CD4-positive, alpha-beta T cell (primary cell): ENCODE measurements around the gene LSM6. TPM values are rescaled to one million over a fixed set of nuclear protein-coding genes. Genes with fewer than 3 reads are reported as not detected.

ENCODE experiments used
- ATAC-seq: fragments of 200-7000 bp; cut with Tn5 transposase; one replicate; pipeline ENCODE4 v1.10.0; 2022; ENCODE audit warnings: mild to moderate bottlenecking; ENCODE audit not compliant: poor library complexity
- CTCF ChIA-PET: fragments of 350-600 bp; sonication (Branson Sonifier 250); formaldehyde crosslinking; loops from one replicate; lab custom pipeline; 2021; ENCODE audit warnings: antibody characterized with exemption, inconsistent platforms; lab: Charles Lee
- POLR2A ChIA-PET: fragments of 350-600 bp; sonication (Branson Sonifier 250); formaldehyde crosslinking; loops from one replicate; lab custom pipeline; 2021; ENCODE audit warnings: antibody characterized with exemption, inconsistent platforms; lab: Charles Lee
- DNase-seq, 14 experiments: peaks; one replicate each; pipeline ENCODE4 v3.0.0-alpha.2; 2013 to 2020; ENCODE audit warnings: mixed read lengths in 2 of 14
- H3K27ac ChIP-seq, 2 donors: one replicate each; pipeline versions ENCODE4 v1.5.1 to v1.7.0; 2013; ENCODE audit warnings: low read length in 2 of 2, low read depth in 1 of 2, mild to moderate bottlenecking in 1 of 2
- H3K27me3 ChIP-seq, 2 experiments: 1 replicate in 1 of 2; 2 replicates in 1 of 2; pipeline versions ENCODE4 v1.6.1 to v1.7.0; 2013; ENCODE audit warnings: low read length in 2 of 2, control low read depth in 1 of 2, mild to moderate bottlenecking in 1 of 2, moderate library complexity in 1 of 2; ENCODE audit not compliant: insufficient read depth in 2 of 2, control insufficient read depth in 1 of 2
- H3K36me3 ChIP-seq: one replicate; pipeline ENCODE4 v1.6.1; 2013; ENCODE audit warnings: low read length, control low read depth; ENCODE audit not compliant: insufficient read depth
- H3K4me1 ChIP-seq: one replicate; pipeline ENCODE4 v1.6.1; 2013; ENCODE audit warnings: low read length, control low read depth; ENCODE audit not compliant: insufficient read depth
- H3K4me3 ChIP-seq: one replicate; pipeline ENCODE4 v1.5.1; 2013; ENCODE audit warnings: mild to moderate bottlenecking, low read length, moderate library complexity
- H3K9me3 ChIP-seq, 2 experiments: 1 replicate in 1 of 2; 2 replicates in 1 of 2; pipeline versions ENCODE4 v1.6.1 to v1.7.0; 2013; ENCODE audit warnings: low read length in 2 of 2, mild to moderate bottlenecking in 2 of 2, control low read depth in 1 of 2, moderate library complexity in 1 of 2; ENCODE audit not compliant: control insufficient read depth in 1 of 2, insufficient read depth in 1 of 2
- H3K27ac Mint-ChIP-seq: one replicate; pipeline ENCODE4 v1.8.0; 2020; ENCODE audit warnings: mixed read lengths
- H3K27me3 Mint-ChIP-seq: one replicate; pipeline ENCODE4 v1.8.0; 2021; ENCODE audit warnings: mixed read lengths
- H3K36me3 Mint-ChIP-seq: one replicate; pipeline ENCODE4 v1.8.0; 2021; ENCODE audit warnings: low read depth, mixed read lengths
- H3K4me1 Mint-ChIP-seq: one replicate; pipeline ENCODE4 v1.8.0; 2021; ENCODE audit warnings: low read depth, mixed read lengths
- H3K4me3 Mint-ChIP-seq: one replicate; pipeline ENCODE4 v1.8.0; 2020; ENCODE audit warnings: mild to moderate bottlenecking, mixed read lengths
- H3K9me3 Mint-ChIP-seq: one replicate; pipeline ENCODE4 v1.8.0; 2020; ENCODE audit warnings: mixed read lengths
- CTCF ChIP-seq: fragments of 200-600 bp; IDR thresholded peaks from one replicate; pipeline ENCODE4 v1.8.0; 2022; ENCODE audit warnings: antibody characterized with exemption, mild to moderate bottlenecking
- intact Hi-C, 2 experiments: fragments of 100-400 bp; cut with DNase I in 1 of 2; cut with micrococcal nuclease in 1 of 2; formaldehyde crosslinking; loops; one replicate each; pipeline versions ENCODE4 v1.15.1 to v1.9.0; 2023 to 2025; cut with DNase I, micrococcal nuclease
- total RNA-seq, 174 experiments: library from RNA in 2 of 174; stranded (reverse) in 2 of 174; gene quantifications; one replicate each; pipeline ENCODE4 v1.2.3 and lab custom pipeline; 2021 to 2026

The LSM6 gene
- total RNA-seq, 2 experiments from 2014 or later = 33.8 to 34.2 TPM

- Mint-ChIP-seq H3K4me3 (no peak overlapping the region), H3K36me3 (peaks cover 56% of the 10 kb centered on the region), H3K27me3 (no peaks in the 10 kb centered on the region), H3K27ac (no peak overlapping the region), H3K4me1 (no peaks in the 10 kb centered on the region), H3K9me3 (no peaks in the 10 kb centered on the region)
- Histone ChIP-seq H3K4me1 (no peaks in the 10 kb centered on the region), H3K36me3 (peaks cover 43% of the 10 kb centered on the region), H3K4me3 (no peak overlapping the region), H3K27me3 (no peaks in the 10 kb centered on the region), H3K27ac (no peak overlapping the region), H3K9me3 (no peaks in the 10 kb centered on the region)
- no peak for DNase-seq
- POLR2A ChIA-PET = no interaction called here
- intact Hi-C loops = no loop called here
- TF ChIP-seq CTCF = no peak
- CTCF ChIA-PET = no interaction called here
- no peak for ATAC-seq
Measured at GRCh38 chr4:146191766-146192458, 16.4 kb downstream of the LSM6 start.

GRCh38 chr4:146193628-146194027 lies 18.1 kb downstream of the LSM6 start:
- ChIA-PET CTCF (no interaction called here), POLR2A (no interaction called here)
- Histone ChIP-seq H3K36me3 (peaks cover 28% of the 10 kb centered on the region), H3K4me1 (no peaks in the 10 kb centered on the region), H3K9me3 (no peaks in the 10 kb centered on the region), H3K27ac (no peak overlapping the region), H3K27me3 (no peaks in the 10 kb centered on the region), H3K4me3 (no peak overlapping the region)
- Mint-ChIP-seq H3K4me3 (no peak overlapping the region), H3K36me3 (peaks cover 39% of the 10 kb centered on the region), H3K27ac (no peak overlapping the region), H3K4me1 (no peaks in the 10 kb centered on the region), H3K9me3 (no peaks in the 10 kb centered on the region), H3K27me3 (no peaks in the 10 kb centered on the region)
- no peak for TF ChIP-seq CTCF
- intact Hi-C loops = no loop called here
- DNase-seq (no peak), ATAC-seq (no peak)

GRCh38 chr4:146194212-146194611 lies 18.7 kb downstream of the LSM6 start:
- no peaks in the 10 kb centered on the region for H3K9me3 Mint-ChIP-seq
- no peaks in the 10 kb centered on the region for H3K4me1 Mint-ChIP-seq
- H3K27ac Mint-ChIP-seq = no peak overlapping the region
- no peak overlapping the region for H3K27ac ChIP-seq
- POLR2A ChIA-PET = no interaction called here
- no peak overlapping the region for H3K4me3 Mint-ChIP-seq
- no peaks in the 10 kb centered on the region for H3K27me3 Mint-ChIP-seq
- DNase-seq (no peak), ATAC-seq (no peak)
- H3K9me3 ChIP-seq = no peaks in the 10 kb centered on the region
- no peak overlapping the region for H3K4me3 ChIP-seq
- TF ChIP-seq CTCF = no peak
- no peaks in the 10 kb centered on the region for H3K27me3 ChIP-seq
- CTCF ChIA-PET = no interaction called here
- H3K36me3 Mint-ChIP-seq = peaks cover 33% of the 10 kb centered on the region
- peaks cover 27% of the 10 kb centered on the region for H3K36me3 ChIP-seq
- H3K4me1 ChIP-seq = no peaks in the 10 kb centered on the region
- intact Hi-C loops = no loop called here
